Karpas-422 (cell line): Measurements from ENCODE around the gene SPDYE3. TPM values are rescaled to one million over a fixed set of nuclear protein-coding genes. Genes with fewer than 3 reads are reported as not detected.
"Not testable (repeated sequence)": the region's sequence is repeated elsewhere in the genome, so short reads cannot be mapped to it uniquely, and the experiment has no call there.

Experiments used
- DNase-seq: peaks from one replicate; pipeline ENCODE4 v3.0.0-alpha.2; 2015
- H2AFZ ChIP-seq: fragments of 200-600 bp; sonication (generic); 2 replicates; pipeline ENCODE4 v1.6.1; 2014; ENCODE audit warnings: antibody characterized with exemption, low read length, mixed read lengths
- H3K27ac ChIP-seq: fragments of 200-600 bp; sonication (generic); 2 replicates; pipeline ENCODE4 v1.5.1; 2014; ENCODE audit warnings: mild to moderate bottlenecking, low read length, moderate library complexity
- H3K27me3 ChIP-seq: fragments of 200-600 bp; sonication (generic); 2 replicates; pipeline ENCODE4 v1.6.1; 2014; ENCODE audit warnings: low read length, mixed read lengths
- H3K36me3 ChIP-seq: fragments of 200-600 bp; sonication (generic); 2 replicates; pipeline ENCODE4 v1.6.1; 2014; ENCODE audit warnings: low read length, mixed read lengths; ENCODE audit not compliant: insufficient read depth
- H3K4me1 ChIP-seq: fragments of 200-600 bp; sonication (generic); 2 replicates; pipeline ENCODE4 v1.6.1; 2014; ENCODE audit warnings: mild to moderate bottlenecking, low read length, mixed read lengths
- H3K4me2 ChIP-seq: fragments of 200-600 bp; sonication (generic); 2 replicates; pipeline ENCODE4 v1.6.1; 2014; ENCODE audit warnings: low read length, low read depth, mild to moderate bottlenecking; ENCODE audit not compliant: poor library complexity, severe bottlenecking
- H3K4me3 ChIP-seq: fragments of 200-600 bp; sonication (generic); 2 replicates; pipeline ENCODE4 v1.5.1; 2014; ENCODE audit warnings: mild to moderate bottlenecking, antibody characterized with exemption, low read length, mixed read lengths
- H3K79me2 ChIP-seq: fragments of 200-600 bp; sonication (generic); 2 replicates; pipeline ENCODE4 v1.6.1; 2014; ENCODE audit warnings: mild to moderate bottlenecking, low read length, mixed read lengths
- H3K9ac ChIP-seq: fragments of 200-600 bp; sonication (generic); 2 replicates; pipeline ENCODE4 v1.6.0; 2014; ENCODE audit warnings: low read length
- H3K9me2 ChIP-seq: fragments of 200-600 bp; sonication (generic), shearing (Covaris generic); replicated peaks from 2 replicates; pipeline ENCODE4 v1.6.0; 2014; ENCODE audit warnings: mild to moderate bottlenecking, low read length, moderate library complexity; ENCODE audit not compliant: insufficient read depth
- H3K9me3 ChIP-seq: fragments of 300-700, 200-600 bp; sonication (generic); 2 replicates; pipeline ENCODE4 v1.6.1; 2014; ENCODE audit warnings: low read length, mixed read lengths
- H4K20me1 ChIP-seq: fragments of 200-600 bp; sonication (generic); 2 replicates; pipeline ENCODE4 v1.6.1; 2014; ENCODE audit warnings: mild to moderate bottlenecking, antibody characterized with exemption, low read length, low read depth; ENCODE audit not compliant: insufficient read depth
- total RNA-seq: library from RNA; depleted of rRNA; stranded (reverse); fragments of >200 nt; shearing (Covaris generic); gene quantifications from 2 replicates; pipeline ENCODE4 v1.2.3, GENCODE V29; 2014; ENCODE audit warnings: low replicate concordance

The SPDYE3 gene
- total RNA-seq, 1 experiment from 2014 or later, result not detected

- H3K9me3 ChIP-seq, H3K4me2 ChIP-seq, H3K36me3 ChIP-seq, H3K4me3 ChIP-seq, H3K79me2 ChIP-seq, DNase-seq, H3K27me3 ChIP-seq, H3K9me2 ChIP-seq, H4K20me1 ChIP-seq, H3K9ac ChIP-seq, H3K4me1 ChIP-seq, H3K27ac ChIP-seq, H2AFZ ChIP-seq: not testable (repeated sequence)
Observed at GRCh38 chr7:100276126-100276525, 31.4 kb upstream of the SPDYE3 start.

GRCh38 chr7:100282069-100282608 lies 25.4 kb upstream of the SPDYE3 start:
- H3K79me2 ChIP-seq, H4K20me1 ChIP-seq, H3K4me1 ChIP-seq, H3K36me3 ChIP-seq, H3K27ac ChIP-seq, H3K4me2 ChIP-seq, H3K27me3 ChIP-seq, DNase-seq, H3K9me3 ChIP-seq, H2AFZ ChIP-seq, H3K4me3 ChIP-seq, H3K9ac ChIP-seq, H3K9me2 ChIP-seq: not testable (repeated sequence)

GRCh38 chr7:100283147-100283546 lies 24.4 kb upstream of the SPDYE3 start:
- H3K9me2 ChIP-seq, H3K79me2 ChIP-seq, H3K4me3 ChIP-seq, H3K9me3 ChIP-seq, DNase-seq, H4K20me1 ChIP-seq, H3K36me3 ChIP-seq, H3K27me3 ChIP-seq, H3K9ac ChIP-seq, H3K4me2 ChIP-seq, H3K27ac ChIP-seq, H2AFZ ChIP-seq, H3K4me1 ChIP-seq: not testable (repeated sequence)

GRCh38 chr7:100287191-100287969 lies 20.1 kb upstream of the SPDYE3 start:
- H4K20me1 ChIP-seq, H3K27me3 ChIP-seq, H3K27ac ChIP-seq, H3K9me2 ChIP-seq, H3K9ac ChIP-seq, H3K4me3 ChIP-seq, H2AFZ ChIP-seq, DNase-seq, H3K9me3 ChIP-seq, H3K79me2 ChIP-seq, H3K4me2 ChIP-seq, H3K36me3 ChIP-seq, H3K4me1 ChIP-seq: not testable (repeated sequence)

- H3K27me3 ChIP-seq, H3K27ac ChIP-seq, H3K4me1 ChIP-seq, H4K20me1 ChIP-seq, H3K9ac ChIP-seq, H2AFZ ChIP-seq, H3K79me2 ChIP-seq, H3K9me2 ChIP-seq, H3K36me3 ChIP-seq, DNase-seq, H3K9me3 ChIP-seq, H3K4me2 ChIP-seq, H3K4me3 ChIP-seq: not testable (repeated sequence)
Observed at GRCh38 chr7:100288258-100288657, 19.2 kb upstream of the SPDYE3 start.

- not testable (repeated sequence) for H3K27ac ChIP-seq, H3K4me1 ChIP-seq, H3K27me3 ChIP-seq, H3K36me3 ChIP-seq, H3K9me2 ChIP-seq, DNase-seq, H3K4me2 ChIP-seq, H2AFZ ChIP-seq, H3K9ac ChIP-seq, H4K20me1 ChIP-seq, H3K4me3 ChIP-seq, H3K9me3 ChIP-seq, H3K79me2 ChIP-seq
Observed at GRCh38 chr7:100292162-100292561, 15.3 kb upstream of the SPDYE3 start.

GRCh38 chr7:100295269-100295668 lies 12.2 kb upstream of the SPDYE3 start:
- not testable (repeated sequence) for H3K79me2 ChIP-seq, H3K4me2 ChIP-seq, H3K27ac ChIP-seq, H2AFZ ChIP-seq, H3K9ac ChIP-seq, H3K9me3 ChIP-seq, H3K4me3 ChIP-seq, DNase-seq, H3K36me3 ChIP-seq, H4K20me1 ChIP-seq, H3K27me3 ChIP-seq, H3K9me2 ChIP-seq, H3K4me1 ChIP-seq

GRCh38 chr7:100297852-100298631 lies 9.5 kb upstream of the SPDYE3 start:
- H3K27me3 ChIP-seq, H3K27ac ChIP-seq, H3K9ac ChIP-seq, H3K4me2 ChIP-seq, H4K20me1 ChIP-seq, H3K9me3 ChIP-seq, H2AFZ ChIP-seq, H3K36me3 ChIP-seq, H3K9me2 ChIP-seq, H3K4me1 ChIP-seq, H3K79me2 ChIP-seq, DNase-seq, H3K4me3 ChIP-seq: not testable (repeated sequence)
